Brain microvascular endothelial cell (primary cell): ENCODE measurements around the gene TMEM63A.
"Not testable (repeated sequence)": the region's sequence is repeated elsewhere in the genome, so short reads cannot be mapped to it uniquely, and the experiment has no call there.

ENCODE experiments used
- DNase-seq: peaks from one replicate; pipeline ENCODE4 v3.0.0-alpha.2; 2020
- H3K27ac ChIP-seq: fragments of 250-450 bp; sonication (Bioruptor Pico); 2 replicates; pipeline ENCODE4 v1.5.1; 2020; ENCODE audit warnings: mild to moderate bottlenecking, moderate library complexity
- H3K27me3 ChIP-seq: fragments of 250-450 bp; sonication (Bioruptor Pico); replicated peaks from 2 replicates; pipeline ENCODE4 v1.5.1; 2020; ENCODE audit warnings: mild to moderate bottlenecking
- H3K36me3 ChIP-seq: fragments of 250-450 bp; sonication (Bioruptor Pico); replicated peaks from 2 replicates; pipeline ENCODE4 v1.5.1; 2020; ENCODE audit warnings: mild to moderate bottlenecking
- H3K4me3 ChIP-seq: 2 replicates; pipeline ENCODE4 v1.5.1; 2011; ENCODE audit warnings: low read depth, mild to moderate bottlenecking, control low read depth, low read length, moderate library complexity
- CTCF ChIP-seq: IDR thresholded peaks from 2 replicates; pipeline ENCODE4 v1.5.1; 2011; ENCODE audit warnings: low read depth, mild to moderate bottlenecking, moderate library complexity, low read length, control low read depth, inconsistent platforms; ENCODE audit errors: missing control alignments
- in situ Hi-C: cut with HindIII; loops from 2 replicates; pipeline ENCODE4 v1.10.0; 2017; ENCODE audit warnings: low sequenced_read_pairs, low pct_ligation_motif_present

TMEM63A gene

GRCh38 chr1:225888898-225889601 lies 6.9 kb upstream of the TMEM63A start, which contains the start of gene LEFTY1:
LEFTY1 (minus strand) TSS chr1:225889146; CDS start chr1:225889066, 80 bp downstream.
- H3K4me3 ChIP-seq, result no peak within 1 kb of the TSS
- no peak for DNase-seq
- H3K36me3 ChIP-seq, result no peaks in the 10 kb centered on the region
- no peaks in the 10 kb centered on the region for H3K27me3 ChIP-seq
- no peak for TF ChIP-seq CTCF
- no peak within 1 kb of the TSS for H3K27ac ChIP-seq
- in situ Hi-C loops, result no loop called here

GRCh38 chr1:225888289-225888897 lies 6.2 kb upstream of the TMEM63A start:
- Histone ChIP-seq H3K4me3 (no peak overlapping the region), H3K36me3 (no peaks in the 10 kb centered on the region), H3K27me3 (no peaks in the 10 kb centered on the region), H3K27ac (no peak overlapping the region)
- in situ Hi-C loops, result no loop called here
- no peak for TF ChIP-seq CTCF
- DNase-seq, result no peak

GRCh38 chr1:225887554-225888288 lies 5.5 kb upstream of the TMEM63A start:
- H3K27me3 ChIP-seq, DNase-seq, H3K27ac ChIP-seq, in situ Hi-C loops, H3K36me3 ChIP-seq, H3K4me3 ChIP-seq: not testable (repeated sequence)

- no peak for TF ChIP-seq CTCF
- DNase-seq, result no peak
- Histone ChIP-seq H3K27ac (no peak overlapping the region), H3K36me3 (no peaks in the 10 kb centered on the region), H3K27me3 (no peaks in the 10 kb centered on the region), H3K4me3 (no peak overlapping the region)
- in situ Hi-C loops, result no loop called here
These were observed 4.8 kb upstream of the TMEM63A start for GRCh38 chr1:225887030-225887314.

GRCh38 chr1:225886159-225887029 lies 4.2 kb upstream of the TMEM63A start:
- in situ Hi-C loops, result no loop called here

More at GRCh38 chr1:225886159-225887029, 4.2 kb upstream of the TMEM63A start:
- Histone ChIP-seq H3K36me3 (no peaks in the 10 kb centered on the region), H3K27me3 (no peaks in the 10 kb centered on the region), H3K4me3 (no peak overlapping the region), H3K27ac (no peak overlapping the region)
- TF ChIP-seq CTCF, result no peak
- no peak for DNase-seq
